ENCODE results near the gene SFT2D1. TPM values are rescaled to one million over a fixed set of nuclear protein-coding genes. Genes with fewer than 3 reads are reported as not detected.

SFT2D1 gene
- total and polyA plus RNA-seq, 9 of the 15 experiments (the other 6 are each of a cell fraction or from before 2014, with no cell fraction given): 54.4 to 140 (median 74.6) TPM

GRCh38 chr6:166342349-166343149 lies at the start of gene SFT2D1 (continued):
- TF ChIP-seq ZHX1 (conservative IDR thresholded peaks at IDR 0.05; ENCODE audit: low read length) (no peak), CREBBP (IDR thresholded peaks at IDR 0.05; ENCODE audit: low read depth, low read length) (no peak), ZNF695 (CRISPR knock-in tag; IDR thresholded peaks at IDR 0.05) (no peak), STAT5A (IDR thresholded peaks at IDR 0.05; ENCODE audit: borderline replicate concordance, low read length) (no peak; the same call in 1 of the 2 replicates), CUX1 (CRISPR knock-in tag; IDR thresholded peaks at IDR 0.05) (no peak), MBD2 (IDR thresholded peaks at IDR 0.05; ENCODE audit: borderline replicate concordance, low read depth) (peak; percentile 85), ZNF551 (CRISPR knock-in tag; IDR thresholded peaks at IDR 0.05) (no peak), ETV6 (IDR thresholded peaks at IDR 0.05; ENCODE audit: borderline replicate concordance in 1 of 2, low read depth in 2 of 2, low read length in 1 of 2) (no peak; a peak in 1 of 4 replicates), ETV6 (CRISPR knock-in tag; IDR thresholded peaks at IDR 0.05; ENCODE audit: borderline replicate concordance) (peak; percentile 64; the same call in 1 of the 2 replicates), ATF3 (IDR thresholded peaks at IDR 0.05) (0 out of 2 replicates have a peak, but pooled peaks have one; percentile 30), ATF3 (CRISPR knock-in tag; conservative IDR thresholded peaks at IDR 0.05) (no peak), HOMEZ (CRISPR knock-in tag; IDR thresholded peaks at IDR 0.05) (no peak), CBX3 (IDR thresholded peaks at IDR 0.05; ENCODE audit: borderline replicate concordance in 1 of 2, low read length in 2 of 2) (0 out of 3 replicates have a peak, but pooled peaks of 1 of the 2 experiments have one; percentile 30), POLR2G (IDR thresholded peaks at IDR 0.05; ENCODE audit: low read depth, low read length) (peak; percentile 99), TAL1 (IDR thresholded peaks at IDR 0.05) (no peak), ESRRA (IDR thresholded peaks at IDR 0.05; ENCODE audit: borderline replicate concordance, low read depth) (peak; percentile 37; the same call in 1 of the 2 replicates)
